ENCODE measurements around the gene RNF207.

RNF207 gene

DNA sequence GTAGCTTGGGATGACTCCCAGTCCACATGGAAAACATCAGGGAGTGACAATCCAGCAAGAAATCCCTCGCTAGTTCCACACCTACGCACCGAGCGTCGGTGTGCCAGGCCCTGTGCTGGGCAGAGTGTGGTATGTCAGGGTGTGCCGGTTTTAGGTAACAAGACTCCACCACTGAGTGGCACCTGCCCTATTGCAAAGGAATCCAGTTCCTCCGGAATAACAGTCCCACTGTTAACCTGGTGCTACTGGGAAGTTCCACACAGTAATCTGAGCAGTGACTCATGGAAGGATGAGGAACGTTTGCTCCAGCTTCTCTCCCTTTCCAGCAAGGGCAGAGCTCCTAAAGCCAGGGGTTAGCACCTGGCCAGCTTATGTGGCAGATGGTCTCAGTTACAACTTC, 14.3 kb downstream of the RNF207 start:
- no peak for DNase-seq (ENCODE audit: extremely low read depth, low read depth)
- TF ChIP-seq, protein P1, sequence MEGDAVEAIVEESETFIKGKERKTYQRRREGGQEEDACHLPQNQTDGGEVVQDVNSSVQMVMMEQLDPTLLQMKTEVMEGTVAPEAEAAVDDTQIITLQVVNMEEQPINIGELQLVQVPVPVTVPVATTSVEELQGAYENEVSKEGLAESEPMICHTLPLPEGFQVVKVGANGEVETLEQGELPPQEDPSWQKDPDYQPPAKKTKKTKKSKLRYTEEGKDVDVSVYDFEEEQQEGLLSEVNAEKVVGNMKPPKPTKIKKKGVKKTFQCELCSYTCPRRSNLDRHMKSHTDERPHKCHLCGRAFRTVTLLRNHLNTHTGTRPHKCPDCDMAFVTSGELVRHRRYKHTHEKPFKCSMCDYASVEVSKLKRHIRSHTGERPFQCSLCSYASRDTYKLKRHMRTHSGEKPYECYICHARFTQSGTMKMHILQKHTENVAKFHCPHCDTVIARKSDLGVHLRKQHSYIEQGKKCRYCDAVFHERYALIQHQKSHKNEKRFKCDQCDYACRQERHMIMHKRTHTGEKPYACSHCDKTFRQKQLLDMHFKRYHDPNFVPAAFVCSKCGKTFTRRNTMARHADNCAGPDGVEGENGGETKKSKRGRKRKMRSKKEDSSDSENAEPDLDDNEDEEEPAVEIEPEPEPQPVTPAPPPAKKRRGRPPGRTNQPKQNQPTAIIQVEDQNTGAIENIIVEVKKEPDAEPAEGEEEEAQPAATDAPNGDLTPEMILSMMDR (IDR thresholded peaks at IDR 0.05; ENCODE audit: low read depth, low read length, missing control alignments): no peak
- H3K4me3 ChIP-seq (replicated peaks; ENCODE audit: low read depth, low read length): no peak overlapping the region

DNA sequence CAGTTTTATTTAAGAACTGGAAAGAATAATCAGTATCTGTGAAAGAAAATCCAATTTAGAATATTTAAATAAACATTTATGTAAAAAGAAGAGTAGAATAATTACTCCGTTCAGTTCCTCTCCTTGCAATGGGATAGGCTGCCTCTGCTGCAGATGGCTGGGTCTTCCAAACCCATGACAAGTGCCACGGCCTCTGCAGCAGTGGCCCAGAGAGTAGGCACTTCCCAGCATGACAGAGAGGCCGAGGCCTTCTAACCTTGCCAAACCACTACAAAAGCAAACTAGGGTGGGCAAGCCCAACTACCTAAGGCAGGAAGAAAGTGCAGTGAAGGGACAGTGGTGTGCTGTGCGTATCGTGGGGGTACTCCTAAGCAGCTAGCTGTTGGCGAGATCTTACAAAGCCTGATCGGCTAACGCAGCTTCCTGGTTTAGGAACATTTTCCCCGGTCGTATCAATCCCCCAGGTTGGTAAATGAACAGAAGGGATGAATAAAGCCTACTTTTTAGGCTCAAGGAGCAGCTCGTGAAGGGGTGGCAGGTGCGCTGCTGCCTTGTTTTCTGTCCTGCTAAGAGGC, 15.4 kb downstream of the RNF207 start:
- H3K4me3 ChIP-seq (replicated peaks; ENCODE audit: low read depth, low read length): no peak overlapping the region
- TF ChIP-seq, protein P1 (IDR thresholded peaks at IDR 0.05; ENCODE audit: low read depth, low read length, missing control alignments): no peak
- no peak for DNase-seq (ENCODE audit: extremely low read depth, low read depth)

DNA sequence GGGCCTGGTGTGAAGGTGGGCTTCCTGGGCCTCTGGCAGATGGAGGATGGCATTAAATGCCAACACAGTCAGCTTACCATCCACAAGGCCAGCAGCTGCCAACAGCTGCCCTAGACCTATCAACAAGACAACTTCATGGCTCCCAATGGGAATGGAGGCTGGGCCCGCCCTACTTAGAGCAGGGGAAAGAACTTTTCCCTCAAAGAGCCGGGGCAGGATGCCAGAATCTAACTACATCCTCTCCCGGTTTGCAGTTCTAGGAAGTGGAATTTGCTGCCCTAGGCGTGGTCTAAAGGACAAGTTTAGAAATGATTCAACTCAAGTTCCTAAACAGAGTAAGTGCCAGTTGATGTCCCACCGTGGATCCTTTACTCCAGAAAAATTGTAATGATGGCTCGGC, 16.7 kb downstream of the RNF207 start:
- no peak for DNase-seq (ENCODE audit: extremely low read depth, low read depth)
- TF ChIP-seq, protein P1 (IDR thresholded peaks at IDR 0.05; ENCODE audit: low read depth, low read length, missing control alignments): no peak
- H3K4me3 ChIP-seq (replicated peaks; ENCODE audit: low read depth, low read length): no peak overlapping the region

DNA sequence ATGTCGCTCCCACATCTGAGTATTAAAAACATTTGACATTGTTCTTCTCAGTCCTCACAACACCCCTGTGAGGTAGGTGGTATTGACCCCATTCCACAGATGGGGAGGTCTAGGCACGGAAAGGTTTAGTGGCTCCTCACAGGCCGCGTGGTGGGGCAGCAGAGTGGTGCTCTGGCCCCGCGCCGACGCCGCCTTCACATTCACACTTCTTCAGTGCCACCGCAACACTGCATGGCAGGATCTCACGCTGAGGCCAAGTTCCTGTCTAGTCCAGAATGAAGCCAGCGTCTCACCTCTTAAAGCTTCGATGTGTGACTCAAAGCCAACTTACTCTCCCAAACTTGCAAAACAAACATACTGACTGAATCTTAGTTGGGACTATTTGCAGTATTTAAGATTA, 17.7 kb downstream of the RNF207 start:
- H3K4me3 ChIP-seq (replicated peaks; ENCODE audit: low read depth, low read length): no peak overlapping the region
- TF ChIP-seq, protein P1 (IDR thresholded peaks at IDR 0.05; ENCODE audit: low read depth, low read length, missing control alignments): no peak
- no peak for DNase-seq (ENCODE audit: extremely low read depth, low read depth)

DNA sequence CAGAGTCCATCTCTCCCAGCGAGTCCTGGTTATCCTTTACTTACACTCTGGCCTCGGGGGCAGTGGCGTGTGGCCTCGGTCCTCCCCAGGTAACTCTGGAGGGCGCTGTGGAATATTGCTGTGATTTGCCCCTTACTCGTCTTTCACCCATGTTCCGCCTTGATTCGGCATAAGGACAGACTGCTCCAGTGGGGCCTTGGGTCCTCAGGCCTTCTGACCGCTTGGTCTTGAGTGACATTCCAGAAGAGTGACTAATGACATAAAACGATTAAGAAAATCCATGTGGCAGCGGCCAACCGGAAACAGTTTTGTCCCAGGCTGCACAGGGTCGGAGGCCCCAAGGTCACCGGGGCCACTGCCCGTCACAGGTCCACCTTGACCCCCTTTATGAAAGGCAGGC, 18.8 kb downstream of the RNF207 start:
- no peak for DNase-seq (ENCODE audit: extremely low read depth, low read depth)
- TF ChIP-seq, protein P1 (IDR thresholded peaks at IDR 0.05; ENCODE audit: low read depth, low read length, missing control alignments): no peak
- no peak overlapping the region for H3K4me3 ChIP-seq (replicated peaks; ENCODE audit: low read depth, low read length)

DNA sequence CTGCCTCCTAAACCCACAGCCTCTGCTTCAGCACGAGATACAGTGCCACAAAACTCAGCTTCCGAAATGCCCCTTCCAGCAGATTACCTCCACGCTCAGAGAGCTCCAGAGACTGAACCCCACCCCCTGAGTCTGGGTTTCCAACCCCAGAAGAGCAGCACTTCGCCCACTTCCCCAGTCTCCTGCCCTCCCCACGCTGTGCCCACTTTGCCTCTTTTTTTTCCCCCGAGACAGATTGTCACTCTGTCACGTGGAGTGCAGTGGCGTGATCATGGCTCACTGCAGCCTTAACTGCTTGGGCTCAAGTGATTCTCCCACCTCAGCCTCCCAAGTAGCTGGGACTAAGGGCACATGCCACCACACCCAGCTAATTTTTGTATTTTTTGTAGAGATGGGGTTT, 19.7 kb downstream of the RNF207 start:
- H3K4me3 ChIP-seq (replicated peaks; ENCODE audit: low read depth, low read length): no peak overlapping the region
- TF ChIP-seq, protein P1 (IDR thresholded peaks at IDR 0.05; ENCODE audit: low read depth, low read length, missing control alignments): no peak
- no peak for DNase-seq (ENCODE audit: extremely low read depth, low read depth)

DNA sequence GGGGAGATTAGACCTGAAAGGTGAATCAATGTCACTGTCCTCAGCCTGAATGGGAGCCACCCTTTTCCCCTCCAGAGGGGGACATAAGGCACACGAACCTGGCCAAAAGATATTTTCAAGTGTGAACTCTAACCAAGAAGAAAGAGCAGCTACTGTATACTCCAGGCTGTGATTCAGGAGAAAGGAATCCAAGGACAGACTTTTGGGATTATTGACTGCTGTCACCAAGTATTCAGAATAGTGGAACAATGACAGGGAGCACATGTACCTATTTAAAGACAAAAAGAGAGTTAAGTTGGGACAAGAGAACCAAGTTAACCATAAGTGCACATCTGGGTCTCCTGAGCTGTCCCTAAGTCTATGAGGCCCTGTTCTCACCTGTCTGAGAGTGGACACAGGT, 27.5 kb downstream of the RNF207 start:
- TF ChIP-seq, protein P1 (IDR thresholded peaks at IDR 0.05; ENCODE audit: low read depth, low read length, missing control alignments): no peak

More for the DNA sequence above, 27.5 kb downstream of the RNF207 start:
- DNase-seq (ENCODE audit: extremely low read depth, low read depth): no peak
- no peak overlapping the region for H3K4me3 ChIP-seq (replicated peaks; ENCODE audit: low read depth, low read length)

Measured in HFF-Myc (cell line).